HepG2 (cell line): ENCODE results near the gene SRRM3. TPM values are rescaled to one million over a fixed set of nuclear protein-coding genes. Genes with fewer than 3 reads are reported as not detected.

ENCODE experiments used
- DRAP1 ChIP-seq: IDR thresholded peaks from 2 replicates; pipeline ENCODE4 v1.6.1; 2016; ENCODE audit warnings: missing genetic modification reagents, missing compliant biosample characterization
- ELF3 ChIP-seq: IDR thresholded peaks from 2 replicates; pipeline ENCODE4 v1.6.1; 2016; ENCODE audit warnings: missing genetic modification reagents, missing compliant biosample characterization
- KDM3A ChIP-seq: IDR thresholded peaks from 2 replicates; pipeline ENCODE4 v1.6.1; 2018; ENCODE audit warnings: low read depth, missing compliant biosample characterization
- KLF9 ChIP-seq: IDR thresholded peaks from 2 replicates; pipeline ENCODE4 v1.6.1; 2016; ENCODE audit warnings: low read depth
- NCOA2 ChIP-seq: sonication (generic); formaldehyde crosslinking; IDR thresholded peaks from 2 replicates; pipeline ENCODE4 v1.8.0; 2022; ENCODE audit warnings: inconsistent platforms
- NFE2L2 ChIP-seq: fragments of 150-350 bp; IDR thresholded peaks from 2 replicates; pipeline ENCODE4 v1.6.1; 2014; ENCODE audit warnings: low read length
- PITX1 ChIP-seq: sonication (generic); formaldehyde crosslinking; IDR thresholded peaks from 2 replicates; pipeline ENCODE4 v1.5.1; 2020; ENCODE audit warnings: mild to moderate bottlenecking, missing genetic modification reagents
- RFXAP ChIP-seq: sonication (generic); formaldehyde crosslinking; IDR thresholded peaks from 2 replicates; pipeline ENCODE4 v1.4.0; 2020; ENCODE audit warnings: missing genetic modification reagents, borderline replicate concordance
- SRSF9 ChIP-seq: fragments of 200-400 bp; formaldehyde crosslinking; IDR thresholded peaks from 2 replicates; pipeline ENCODE4 v1.6.1; 2018; ENCODE audit warnings: borderline replicate concordance, mild to moderate bottlenecking, low read depth, low read length; ENCODE audit not compliant: insufficient read depth, poor library complexity, severe bottlenecking
- TBX2 ChIP-seq: sonication (generic); formaldehyde crosslinking; IDR thresholded peaks from 2 replicates; pipeline ENCODE4 v1.5.0; 2020; ENCODE audit warnings: missing genetic modification reagents, mild to moderate bottlenecking, borderline replicate concordance
- THAP11 ChIP-seq: IDR thresholded peaks from 2 replicates; pipeline ENCODE4 v1.6.1; 2016; ENCODE audit warnings: missing biosample characterization, missing genetic modification reagents
- ZBED4 ChIP-seq: sonication (generic); formaldehyde crosslinking; IDR thresholded peaks from 2 replicates; pipeline ENCODE4 v1.4.0; 2020; ENCODE audit warnings: missing genetic modification reagents, borderline replicate concordance
- ZBTB7A ChIP-seq: sonication (generic); formaldehyde crosslinking; IDR thresholded peaks from 2 replicates; pipeline ENCODE4 v1.8.0; 2022; ENCODE audit warnings: mild to moderate bottlenecking, missing genetic modification reagents
- ZNF3 ChIP-seq: IDR thresholded peaks from 2 replicates; pipeline ENCODE4 v1.7.0; 2017; ENCODE audit warnings: inconsistent platforms
- ZNF451 ChIP-seq: sonication (generic); formaldehyde crosslinking; IDR thresholded peaks from 2 replicates; pipeline ENCODE4 v1.5.0; 2020; ENCODE audit warnings: mild to moderate bottlenecking, missing genetic modification reagents
- ZNF564 ChIP-seq: sonication (generic); formaldehyde crosslinking; IDR thresholded peaks from 2 replicates; pipeline ENCODE4 v1.8.1; 2023; ENCODE audit warnings: mild to moderate bottlenecking, missing genetic modification reagents
- ZNF777 ChIP-seq: sonication (generic); formaldehyde crosslinking; IDR thresholded peaks from 2 replicates; pipeline ENCODE4 v1.4.0; 2020; ENCODE audit warnings: missing genetic modification reagents
- ZSCAN21 ChIP-seq: sonication (generic); formaldehyde crosslinking; IDR thresholded peaks from 2 replicates; pipeline ENCODE4 v1.8.0; 2022; ENCODE audit warnings: mild to moderate bottlenecking, missing genetic modification reagents, moderate library complexity, borderline replicate concordance
- polyA plus RNA-seq, 8 experiments: library from polyadenylated mRNA; depleted of rRNA in 3 of 8; stranded (reverse) in 7 of 8; unstranded in 1 of 8; fragments of >200 nt; fragmentation: Illumina TruSeq in 4 of 8; extraction: Trizol in 4 of 8; gene quantifications; 2 replicates each; pipeline versions ENCODE4 v1.2.1 to v1.2.3, GENCODE V29; 2011 to 2016; ENCODE audit warnings: low read depth in 4 of 8, missing spikeins in 1 of 8, mixed read lengths in 1 of 8; ENCODE audit not compliant: insufficient read depth in 1 of 8
- total RNA-seq, 5 experiments: library from RNA; depleted of rRNA; stranded (reverse); fragments of >200 nt; fragmentation: Illumina TruSeq; extraction: Trizol; gene quantifications; 2 replicates each; pipeline ENCODE4 v1.2.3, GENCODE V29; 2016; ENCODE audit warnings: low read depth in 1 of 5
- TF ChIP-seq, protein P1 (sequence below): sonication (generic); formaldehyde crosslinking; conservative IDR thresholded peaks from 2 replicates; pipeline ENCODE4 v1.4.0; 2020; ENCODE audit warnings: mild to moderate bottlenecking, missing genetic modification reagents, moderate library complexity

SRRM3 gene
- total and polyA plus RNA-seq, 2 of the 13 experiments (the other 11 are each of a cell fraction or from before 2014, with no cell fraction given) = 0.13 to 0.54 TPM

DNA sequence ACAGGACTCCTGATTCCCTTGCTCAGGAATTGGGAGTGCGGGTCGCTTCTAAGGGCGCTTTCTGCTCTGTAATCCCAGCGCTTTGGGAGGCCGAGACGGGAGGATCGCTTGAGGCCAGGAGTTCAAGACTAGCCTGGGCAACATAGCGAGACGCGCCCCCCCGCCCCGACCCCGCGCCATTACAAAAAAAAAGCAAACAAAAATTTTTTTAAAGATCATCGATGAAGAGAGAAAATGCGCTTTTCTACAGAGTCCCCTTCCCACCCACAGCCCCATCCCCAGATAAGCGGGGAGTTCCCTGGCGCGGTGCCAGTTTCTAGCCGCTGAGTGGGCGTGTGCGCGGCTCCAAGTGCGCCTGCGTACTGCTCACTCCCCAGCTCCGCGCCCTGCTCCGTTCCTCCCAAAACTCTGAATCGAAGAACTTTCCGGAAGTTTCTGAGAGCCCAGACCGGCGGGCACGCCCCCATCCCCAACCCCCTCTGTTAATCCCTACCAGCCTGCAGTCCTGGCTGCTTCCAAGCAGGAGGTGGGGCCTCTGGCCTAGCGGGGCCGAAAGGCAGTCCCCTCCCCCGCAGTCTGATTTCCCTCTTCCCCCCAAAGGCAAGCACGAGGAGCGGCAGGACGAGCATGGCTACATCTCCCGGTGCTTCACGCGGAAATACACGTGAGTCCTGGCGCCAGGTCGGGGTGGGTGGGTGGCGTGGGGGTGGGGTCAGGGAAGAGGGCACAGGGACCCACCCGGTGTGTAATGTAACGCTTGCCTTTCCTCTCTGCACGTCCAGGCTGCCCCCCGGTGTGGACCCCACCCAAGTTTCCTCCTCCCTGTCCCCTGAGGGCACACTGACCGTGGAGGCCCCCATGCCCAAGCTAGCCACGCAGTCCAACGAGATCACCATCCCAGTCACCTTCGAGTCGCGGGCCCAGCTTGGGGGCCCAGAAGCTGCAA, 101.8 kb downstream of the SRRM3 start (continued):
- TF ChIP-seq ZBED4 = peak; percentile 76
- 0 out of 2 replicates have a peak, but pooled peaks have one; percentile 8 for TF ChIP-seq ZSCAN21 (CRISPR knock-in tag)
- no peak for TF ChIP-seq ZNF3
- TF ChIP-seq NCOA2 (CRISPR knock-in tag) = peak; percentile 58
- TF ChIP-seq, protein P1, sequence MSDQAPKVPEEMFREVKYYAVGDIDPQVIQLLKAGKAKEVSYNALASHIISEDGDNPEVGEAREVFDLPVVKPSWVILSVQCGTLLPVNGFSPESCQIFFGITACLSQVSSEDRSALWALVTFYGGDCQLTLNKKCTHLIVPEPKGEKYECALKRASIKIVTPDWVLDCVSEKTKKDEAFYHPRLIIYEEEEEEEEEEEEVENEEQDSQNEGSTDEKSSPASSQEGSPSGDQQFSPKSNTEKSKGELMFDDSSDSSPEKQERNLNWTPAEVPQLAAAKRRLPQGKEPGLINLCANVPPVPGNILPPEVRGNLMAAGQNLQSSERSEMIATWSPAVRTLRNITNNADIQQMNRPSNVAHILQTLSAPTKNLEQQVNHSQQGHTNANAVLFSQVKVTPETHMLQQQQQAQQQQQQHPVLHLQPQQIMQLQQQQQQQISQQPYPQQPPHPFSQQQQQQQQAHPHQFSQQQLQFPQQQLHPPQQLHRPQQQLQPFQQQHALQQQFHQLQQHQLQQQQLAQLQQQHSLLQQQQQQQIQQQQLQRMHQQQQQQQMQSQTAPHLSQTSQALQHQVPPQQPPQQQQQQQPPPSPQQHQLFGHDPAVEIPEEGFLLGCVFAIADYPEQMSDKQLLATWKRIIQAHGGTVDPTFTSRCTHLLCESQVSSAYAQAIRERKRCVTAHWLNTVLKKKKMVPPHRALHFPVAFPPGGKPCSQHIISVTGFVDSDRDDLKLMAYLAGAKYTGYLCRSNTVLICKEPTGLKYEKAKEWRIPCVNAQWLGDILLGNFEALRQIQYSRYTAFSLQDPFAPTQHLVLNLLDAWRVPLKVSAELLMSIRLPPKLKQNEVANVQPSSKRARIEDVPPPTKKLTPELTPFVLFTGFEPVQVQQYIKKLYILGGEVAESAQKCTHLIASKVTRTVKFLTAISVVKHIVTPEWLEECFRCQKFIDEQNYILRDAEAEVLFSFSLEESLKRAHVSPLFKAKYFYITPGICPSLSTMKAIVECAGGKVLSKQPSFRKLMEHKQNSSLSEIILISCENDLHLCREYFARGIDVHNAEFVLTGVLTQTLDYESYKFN (CRISPR knock-in tag) = peak; percentile 45; the same call in 1 of the 2 replicates
- TF ChIP-seq NFE2L2 = no peak
- 0 out of 2 replicates have a peak, but pooled peaks have one; percentile 41 for TF ChIP-seq DRAP1 (CRISPR knock-in tag)
- TF ChIP-seq PITX1 (CRISPR knock-in tag) = peak; percentile 98
- peak; percentile 49; the same call in 1 of the 2 replicates for TF ChIP-seq ZNF451 (CRISPR knock-in tag)
- peak; percentile 81 for TF ChIP-seq ELF3
- peak; percentile 77 for TF ChIP-seq RFXAP
- peak; percentile 93; the same call in 1 of the 2 replicates for TF ChIP-seq KLF9 (CRISPR knock-in tag)
- peak; percentile 66 for TF ChIP-seq THAP11
- TF ChIP-seq KDM3A (CRISPR knock-in tag) = 0 out of 2 replicates have a peak, but pooled peaks have one; percentile 62
- TF ChIP-seq TBX2 (CRISPR knock-in tag) = peak; percentile 54; the same call in 1 of the 2 replicates
- 0 out of 2 replicates have a peak, but pooled peaks have one; percentile 38 for TF ChIP-seq ZBTB7A (CRISPR knock-in tag)
- 0 out of 2 replicates have a peak, but pooled peaks have one; percentile 55 for TF ChIP-seq ZNF564
- TF ChIP-seq SRSF9 = no peak
- no peak for TF ChIP-seq ZNF777
